SU-DHL-6 (cell line): ENCODE results near the gene STAG2.

Experiments
- CTCF ChIP-seq: fragments of 200-600 bp; sonication (generic); IDR thresholded peaks from one replicate; pipeline ENCODE4 v1.5.1; 2017; ENCODE audit warnings: antibody characterized with exemption, mild to moderate bottlenecking, low read length, moderate library complexity; ENCODE audit not compliant: insufficient read depth, poor library complexity, severe bottlenecking
- EZH2phosphoT487 ChIP-seq: fragments of 200-600 bp; sonication (generic), shearing (Covaris generic); conservative IDR thresholded peaks from 2 replicates; pipeline ENCODE4 v1.6.1; 2018; ENCODE audit warnings: mild to moderate bottlenecking, antibody characterized with exemption, low read length, moderate library complexity, mixed read lengths

- TF ChIP-seq CTCF (no peak), EZH2phosphoT487 (no peak)
Observed at GRCh38 chrX:123973921-123974320, 12.4 kb downstream of the STAG2 start.
